ENCODE results near the gene CAPSL. TPM values are rescaled to one million over a fixed set of nuclear protein-coding genes. Genes with fewer than 3 reads are reported as not detected.

The CAPSL gene
- total and polyA plus RNA-seq, 2 experiments from 2014 or later = 0.66 TPM; not detected in 1

- H4K20me1 ChIP-seq (ENCODE audit: insufficient read depth, poor library complexity, severe bottlenecking) = no peaks in the 10 kb centered on the region
- H3K4me1 ChIP-seq (ENCODE audit: insufficient read depth) = no peaks in the 10 kb centered on the region
- TF ChIP-seq EZH2phosphoT487 (IDR thresholded peaks at IDR 0.05; ENCODE audit: low read depth, severe bottlenecking, unreplicated experiment) (no peak), EZH2 (IDR thresholded peaks at IDR 0.05; ENCODE audit: borderline replicate concordance) (no peak)
- TF ChIP-seq, protein P1, sequence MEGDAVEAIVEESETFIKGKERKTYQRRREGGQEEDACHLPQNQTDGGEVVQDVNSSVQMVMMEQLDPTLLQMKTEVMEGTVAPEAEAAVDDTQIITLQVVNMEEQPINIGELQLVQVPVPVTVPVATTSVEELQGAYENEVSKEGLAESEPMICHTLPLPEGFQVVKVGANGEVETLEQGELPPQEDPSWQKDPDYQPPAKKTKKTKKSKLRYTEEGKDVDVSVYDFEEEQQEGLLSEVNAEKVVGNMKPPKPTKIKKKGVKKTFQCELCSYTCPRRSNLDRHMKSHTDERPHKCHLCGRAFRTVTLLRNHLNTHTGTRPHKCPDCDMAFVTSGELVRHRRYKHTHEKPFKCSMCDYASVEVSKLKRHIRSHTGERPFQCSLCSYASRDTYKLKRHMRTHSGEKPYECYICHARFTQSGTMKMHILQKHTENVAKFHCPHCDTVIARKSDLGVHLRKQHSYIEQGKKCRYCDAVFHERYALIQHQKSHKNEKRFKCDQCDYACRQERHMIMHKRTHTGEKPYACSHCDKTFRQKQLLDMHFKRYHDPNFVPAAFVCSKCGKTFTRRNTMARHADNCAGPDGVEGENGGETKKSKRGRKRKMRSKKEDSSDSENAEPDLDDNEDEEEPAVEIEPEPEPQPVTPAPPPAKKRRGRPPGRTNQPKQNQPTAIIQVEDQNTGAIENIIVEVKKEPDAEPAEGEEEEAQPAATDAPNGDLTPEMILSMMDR (IDR thresholded peaks at IDR 0.05; ENCODE audit: poor library complexity) = no peak
- H3K9me3 ChIP-seq (ENCODE audit: low read depth) = no peaks in the 10 kb centered on the region
- H3K36me3 ChIP-seq (replicated peaks; ENCODE audit: insufficient read depth, low read depth) = no peaks in the 10 kb centered on the region
- WGBS (ENCODE audit: low lambda C conversion rate, missing lambda C conversion rate) = 83% methylated on average over 3 of the region's 3 CpGs
- no peaks in the 10 kb centered on the region for H3K27me3 ChIP-seq
- no peak overlapping the region for H3K4me2 ChIP-seq
- H3K79me2 ChIP-seq = no peaks in the 10 kb centered on the region
- H3K4me3 ChIP-seq = no peak overlapping the region
- no peaks in the 10 kb centered on the region for H3K9me2 ChIP-seq (replicated peaks; ENCODE audit: insufficient read depth)
- DNase-seq (ENCODE audit: low spot score) = no peak
- no peak overlapping the region for H3K27ac ChIP-seq
- H2AFZ ChIP-seq = no peak overlapping the region
Measured at GRCh38 chr5:35939639-35940038, 1.2 kb upstream of the CAPSL start.

DNA sequence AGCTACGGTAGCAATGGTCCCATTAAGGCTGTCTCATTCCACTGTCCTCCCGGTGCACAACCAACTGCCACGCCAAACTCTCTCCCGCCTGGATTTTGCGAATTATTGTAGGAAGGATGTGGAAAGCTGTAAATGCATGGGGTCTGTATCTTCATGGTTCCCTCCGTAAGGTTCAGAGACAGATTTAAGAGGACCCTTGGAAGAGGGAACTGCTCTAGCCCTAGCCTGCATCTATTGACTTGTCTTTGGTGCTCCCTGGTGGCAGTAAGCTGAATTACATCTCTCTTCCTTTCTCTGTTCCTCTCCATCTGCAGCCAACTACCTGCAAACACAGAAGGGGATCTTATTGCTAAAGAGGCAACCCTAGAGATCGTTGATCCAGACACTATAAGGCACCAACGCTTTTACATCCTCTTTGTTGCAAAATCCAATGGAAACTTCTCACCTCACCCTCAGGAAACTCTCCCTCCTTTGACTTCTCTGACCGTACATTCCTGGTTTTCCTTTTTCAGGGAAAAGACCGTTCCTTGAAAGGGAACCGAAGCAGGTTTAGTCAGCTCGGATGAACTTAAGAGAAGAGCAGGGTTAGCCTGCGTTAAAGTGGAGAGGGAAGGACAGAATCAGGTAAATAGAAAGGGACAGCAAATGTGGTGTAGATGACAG is 11.9 kb downstream of the CAPSL start:
- Histone ChIP-seq H3K4me3 (no peak overlapping the region), H3K9me2 (replicated peaks; ENCODE audit: insufficient read depth) (no peaks in the 10 kb centered on the region), H3K27ac (no peak overlapping the region), H3K27me3 (peaks cover 19% of the 10 kb centered on the region), H2AFZ (no peak overlapping the region), H4K20me1 (ENCODE audit: insufficient read depth, poor library complexity, severe bottlenecking) (no peaks in the 10 kb centered on the region), H3K79me2 (no peaks in the 10 kb centered on the region), H3K4me1 (ENCODE audit: insufficient read depth) (no peaks in the 10 kb centered on the region), H3K4me2 (peak overlapping the region; percentile 62), H3K9me3 (ENCODE audit: low read depth) (no peaks in the 10 kb centered on the region), H3K36me3 (replicated peaks; ENCODE audit: insufficient read depth, low read depth) (no peaks in the 10 kb centered on the region)
- 43% methylated on average over 13 of the region's 13 CpGs for WGBS (ENCODE audit: low lambda C conversion rate, missing lambda C conversion rate)
- TF ChIP-seq, protein P1 (IDR thresholded peaks at IDR 0.05; ENCODE audit: poor library complexity) = peak; percentile 77
- TF ChIP-seq EZH2 (IDR thresholded peaks at IDR 0.05; ENCODE audit: borderline replicate concordance) = no peak
- no peak for TF ChIP-seq EZH2phosphoT487 (IDR thresholded peaks at IDR 0.05; ENCODE audit: low read depth, severe bottlenecking, unreplicated experiment)
- peak; percentile 80 for DNase-seq (ENCODE audit: low spot score)

DNA sequence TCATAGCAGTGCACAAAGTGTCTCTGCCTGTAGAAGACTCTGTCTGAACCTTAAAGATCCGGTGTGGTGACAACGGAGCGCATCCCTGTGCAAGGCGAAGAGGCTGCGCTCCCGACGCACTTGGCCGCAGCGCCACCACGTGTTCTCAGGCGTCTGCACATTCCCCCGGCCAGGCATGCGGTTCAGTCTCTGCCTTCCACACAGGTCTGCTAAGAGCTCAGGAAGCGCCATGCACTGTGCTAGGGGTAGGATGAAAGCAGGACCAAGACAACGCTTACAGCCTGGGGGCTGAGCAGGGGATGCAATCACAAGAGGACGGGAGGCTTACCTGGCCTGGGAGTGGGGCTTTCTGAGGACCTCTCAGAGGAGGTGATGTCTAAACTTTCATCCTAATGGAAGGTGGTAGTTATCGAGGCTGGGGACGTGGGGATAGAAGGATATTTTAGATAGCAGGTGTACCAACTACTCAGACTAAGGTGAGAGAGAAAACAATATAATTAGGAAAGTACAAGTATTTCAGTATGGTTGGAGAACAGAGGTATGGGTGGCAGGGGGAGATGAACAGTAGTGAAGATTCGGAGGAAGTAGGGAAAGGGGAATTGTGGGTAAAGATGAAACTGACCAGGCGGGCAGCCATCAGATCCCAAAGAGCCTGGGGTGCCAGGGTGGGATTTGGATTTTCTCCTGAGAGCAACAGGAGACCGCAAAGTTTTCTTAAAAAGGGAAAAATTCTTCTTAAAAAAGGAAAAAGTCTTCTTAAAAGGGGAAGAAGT is 13.3 kb downstream of the CAPSL start:
- WGBS (ENCODE audit: low lambda C conversion rate, missing lambda C conversion rate) = 21% methylated on average over 21 of the region's 21 CpGs
- H2AFZ ChIP-seq = no peak overlapping the region
- peak; percentile 85 for DNase-seq (ENCODE audit: low spot score)
- H3K4me2 ChIP-seq = peak overlapping the region; percentile 47
- no peaks in the 10 kb centered on the region for H4K20me1 ChIP-seq (ENCODE audit: insufficient read depth, poor library complexity, severe bottlenecking)
- H3K9me2 ChIP-seq (replicated peaks; ENCODE audit: insufficient read depth) = no peaks in the 10 kb centered on the region
- TF ChIP-seq EZH2 (IDR thresholded peaks at IDR 0.05; ENCODE audit: borderline replicate concordance) (no peak), EZH2phosphoT487 (IDR thresholded peaks at IDR 0.05; ENCODE audit: low read depth, severe bottlenecking, unreplicated experiment) (no peak)
- TF ChIP-seq, protein P1 (IDR thresholded peaks at IDR 0.05; ENCODE audit: poor library complexity) = peak; percentile 86
- no peaks in the 10 kb centered on the region for H3K4me1 ChIP-seq (ENCODE audit: insufficient read depth)
- H3K9me3 ChIP-seq (ENCODE audit: low read depth) = no peaks in the 10 kb centered on the region
- H3K4me3 ChIP-seq = no peak overlapping the region
- H3K27me3 ChIP-seq = peaks cover 19% of the 10 kb centered on the region
- H3K27ac ChIP-seq = no peak overlapping the region
- no peaks in the 10 kb centered on the region for H3K36me3 ChIP-seq (replicated peaks; ENCODE audit: insufficient read depth, low read depth)
- no peaks in the 10 kb centered on the region for H3K79me2 ChIP-seq
